Measurements from ENCODE around the gene SORCS3.

DNA sequence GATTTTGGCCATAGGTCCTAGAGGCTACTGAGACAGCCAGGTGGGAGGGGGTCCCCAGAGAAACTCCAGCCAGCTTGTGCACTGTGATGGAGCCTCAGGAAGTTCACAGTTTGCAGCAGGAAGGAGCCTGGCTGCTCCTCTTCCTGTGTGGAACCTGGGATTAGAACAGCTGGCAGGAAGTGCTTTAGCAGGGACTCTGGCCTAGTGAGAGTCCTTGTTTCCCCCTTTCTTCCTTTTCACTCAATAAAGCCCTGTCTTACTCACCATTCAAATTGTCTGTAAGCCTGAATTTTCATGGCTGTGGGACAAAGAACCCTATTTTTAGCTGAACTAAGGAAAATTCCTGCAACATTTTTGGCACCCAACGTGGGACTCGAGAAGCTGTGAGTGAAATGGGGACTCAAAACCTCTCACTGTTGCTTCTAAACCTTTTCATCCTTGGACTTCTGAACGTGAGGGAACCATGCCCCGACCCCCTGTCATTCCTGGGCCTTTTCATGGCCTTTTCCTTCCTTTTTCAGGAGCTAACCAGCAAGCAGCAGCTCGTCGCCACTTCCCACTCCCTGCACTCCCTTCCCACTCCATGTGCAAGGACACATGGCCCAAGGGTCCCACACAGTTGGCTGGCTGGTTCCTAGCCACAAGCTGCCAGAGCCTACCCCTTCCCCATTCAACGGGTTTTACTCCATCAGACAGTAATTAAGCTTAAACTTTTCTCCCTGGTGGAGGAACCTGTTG lies 32.8 kb upstream of the SORCS3 start:
- TF ChIP-seq POLR2AphosphoS5 (IDR thresholded peaks at IDR 0.05): no peak
- TF ChIP-seq, protein P1, sequence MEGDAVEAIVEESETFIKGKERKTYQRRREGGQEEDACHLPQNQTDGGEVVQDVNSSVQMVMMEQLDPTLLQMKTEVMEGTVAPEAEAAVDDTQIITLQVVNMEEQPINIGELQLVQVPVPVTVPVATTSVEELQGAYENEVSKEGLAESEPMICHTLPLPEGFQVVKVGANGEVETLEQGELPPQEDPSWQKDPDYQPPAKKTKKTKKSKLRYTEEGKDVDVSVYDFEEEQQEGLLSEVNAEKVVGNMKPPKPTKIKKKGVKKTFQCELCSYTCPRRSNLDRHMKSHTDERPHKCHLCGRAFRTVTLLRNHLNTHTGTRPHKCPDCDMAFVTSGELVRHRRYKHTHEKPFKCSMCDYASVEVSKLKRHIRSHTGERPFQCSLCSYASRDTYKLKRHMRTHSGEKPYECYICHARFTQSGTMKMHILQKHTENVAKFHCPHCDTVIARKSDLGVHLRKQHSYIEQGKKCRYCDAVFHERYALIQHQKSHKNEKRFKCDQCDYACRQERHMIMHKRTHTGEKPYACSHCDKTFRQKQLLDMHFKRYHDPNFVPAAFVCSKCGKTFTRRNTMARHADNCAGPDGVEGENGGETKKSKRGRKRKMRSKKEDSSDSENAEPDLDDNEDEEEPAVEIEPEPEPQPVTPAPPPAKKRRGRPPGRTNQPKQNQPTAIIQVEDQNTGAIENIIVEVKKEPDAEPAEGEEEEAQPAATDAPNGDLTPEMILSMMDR (IDR thresholded peaks at IDR 0.05): no peak

Measured in sigmoid colon (tissue), 4 donors.